HG03097 (cell line): ENCODE data around the gene IFFO2.

Experiments
- ATAC-seq: cut with Tn5 transposase; IDR thresholded peaks from one replicate; pipeline ENCODE4 v1.9.1; 2021; ENCODE audit not compliant: unreplicated experiment, low FRiP score

The IFFO2 gene

DNA sequence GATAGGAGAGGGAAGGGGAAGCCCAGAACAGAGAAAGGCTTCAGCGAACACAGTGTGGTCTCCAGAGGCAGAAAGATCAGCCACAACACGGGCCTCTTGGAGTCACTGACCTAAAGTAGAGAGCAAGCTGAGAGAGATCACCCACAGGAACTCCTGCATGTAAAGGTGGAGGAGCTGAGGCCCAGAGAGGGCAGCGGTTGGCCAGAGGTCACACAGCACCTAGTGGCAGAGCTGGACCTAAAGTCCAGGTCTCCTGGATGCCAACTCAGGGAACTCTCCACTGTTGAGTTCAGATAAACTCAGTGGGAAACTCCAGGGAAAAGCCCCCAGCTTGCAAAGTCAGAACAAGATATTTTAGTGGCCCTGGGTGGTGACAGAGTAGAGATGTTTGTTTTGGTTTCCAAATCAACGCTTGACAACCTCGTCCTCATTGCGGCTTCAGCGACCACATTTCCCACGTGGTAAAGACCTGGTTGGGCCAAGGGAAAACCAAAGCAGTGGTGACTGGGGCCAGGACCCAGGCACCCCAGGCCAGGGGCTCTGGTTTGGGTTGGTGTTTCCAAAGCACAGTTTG is 4.6 kb downstream of the IFFO2 start:
- ATAC-seq: peak; percentile 30

GRCh38 chr1:18951416-18951815 is 5.1 kb downstream of the IFFO2 start:
- no peak for ATAC-seq

GRCh38 chr1:18950401-18951026 is 6.0 kb downstream of the IFFO2 start:
- no peak for ATAC-seq

DNA sequence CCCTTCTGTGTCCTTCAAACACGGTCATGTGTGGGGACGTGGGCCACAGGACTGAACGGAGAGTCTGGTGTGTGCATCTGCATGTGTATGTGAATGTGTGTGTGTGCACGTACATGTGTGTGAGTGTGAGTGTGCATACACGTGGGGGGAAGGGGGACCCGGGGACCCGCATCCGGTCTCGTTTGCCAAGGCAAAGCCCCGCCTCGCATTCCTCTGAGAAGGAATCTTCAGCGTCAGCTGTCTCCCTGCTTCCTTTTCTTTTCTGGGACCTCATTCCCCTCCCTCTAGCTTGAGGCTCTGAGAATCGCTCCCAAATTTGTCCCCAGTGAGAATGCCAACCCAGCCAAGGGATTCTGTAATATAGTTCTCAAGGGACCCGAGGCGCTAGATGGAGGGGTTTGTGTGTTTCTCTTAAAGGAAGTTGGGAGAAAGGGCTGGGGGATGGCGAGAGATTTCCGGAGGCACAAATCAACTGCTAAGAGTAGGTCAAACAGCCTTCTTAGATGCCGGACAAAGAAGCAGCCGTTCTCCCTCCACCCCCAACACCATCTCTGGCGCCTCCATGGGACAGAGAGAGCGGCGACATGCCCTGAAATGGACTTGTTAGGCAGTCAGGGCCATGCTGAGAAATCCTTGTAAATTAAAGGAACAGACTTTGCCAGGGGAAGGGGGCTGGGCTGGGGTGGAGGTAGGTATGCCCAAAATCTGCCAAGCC is 6.6 kb downstream of the IFFO2 start:
- no peak for ATAC-seq

- no peak for ATAC-seq
Measured at GRCh38 chr1:18948913-18949685, 7.4 kb downstream of the IFFO2 start.

- ATAC-seq: no peak
Measured at GRCh38 chr1:18948048-18948912, 8.2 kb downstream of the IFFO2 start.

DNA sequence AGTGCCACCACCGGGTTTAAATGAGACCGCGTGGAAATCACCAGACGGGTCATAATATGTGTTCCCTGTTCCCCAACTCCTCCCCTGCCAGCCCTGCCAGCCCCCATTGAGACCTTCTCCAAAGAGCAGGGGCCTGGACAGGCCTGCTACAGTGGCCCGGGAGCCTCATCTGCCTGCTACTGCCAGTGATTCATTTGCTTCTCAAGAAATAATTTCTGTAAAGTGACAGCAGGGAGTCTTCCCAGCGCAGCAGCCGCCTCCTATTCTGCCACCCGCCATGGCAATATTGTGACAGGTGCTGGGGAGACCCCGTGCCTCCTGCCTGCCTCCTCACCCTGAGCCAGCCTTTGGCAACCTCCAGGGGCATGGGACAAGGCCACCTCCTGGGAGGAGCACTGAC is 8.9 kb downstream of the IFFO2 start:
- no peak for ATAC-seq

GRCh38 chr1:18946550-18947381 is 9.7 kb downstream of the IFFO2 start:
- no peak for ATAC-seq

- no peak for ATAC-seq
Measured at GRCh38 chr1:18945401-18945849, 11.1 kb downstream of the IFFO2 start.

DNA sequence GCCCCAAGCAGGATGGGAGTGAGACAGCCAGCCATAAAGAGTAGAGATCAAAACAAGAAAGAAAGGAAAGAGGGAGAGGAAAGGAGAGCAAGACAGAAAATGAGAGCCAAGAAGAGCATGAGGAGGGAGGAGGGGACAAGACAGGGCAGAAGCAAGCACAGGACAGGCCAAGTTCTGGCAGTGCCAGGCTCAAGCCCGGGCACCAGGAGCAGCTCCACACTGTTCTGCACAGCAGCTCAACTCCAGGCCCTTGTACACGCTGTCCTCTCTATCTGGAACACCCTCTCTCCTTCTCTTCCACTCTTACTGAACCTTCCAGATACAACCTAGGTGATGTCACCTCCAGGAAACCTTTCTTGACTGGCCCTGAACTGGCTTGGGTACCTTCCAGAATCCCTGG is 11.7 kb downstream of the IFFO2 start:
- ATAC-seq: no peak

DNA sequence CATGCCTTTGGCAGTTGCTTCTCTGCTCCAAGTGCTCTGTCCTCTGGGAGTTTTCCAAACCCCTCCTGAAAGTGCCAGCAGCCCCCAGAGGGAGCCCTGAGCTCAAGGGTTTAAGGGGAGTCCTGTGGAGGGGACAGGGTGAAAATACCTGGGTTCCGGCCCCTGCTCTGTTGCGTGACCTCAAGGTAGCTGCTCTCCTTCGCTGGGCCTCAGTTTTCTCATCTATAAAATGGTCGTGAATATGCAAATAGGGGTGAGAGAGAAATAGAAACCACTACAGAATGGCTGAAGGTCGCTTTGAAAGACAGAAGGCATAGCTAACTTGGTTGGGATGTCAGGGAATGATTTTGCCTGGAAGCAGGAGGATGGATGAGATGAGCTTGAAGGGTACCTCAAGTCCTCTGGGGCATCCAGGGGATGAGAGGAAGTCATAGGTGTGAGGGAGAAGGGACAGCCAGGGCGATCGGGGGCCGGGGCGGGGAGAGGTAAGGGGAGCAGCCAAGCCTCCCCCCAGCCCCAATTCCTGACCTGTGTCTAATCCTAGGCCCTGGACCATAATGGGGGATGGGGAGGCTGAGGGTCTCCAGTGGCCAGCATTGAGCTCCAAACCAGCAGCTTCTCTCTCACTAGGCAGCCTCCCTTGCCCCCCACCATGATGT is 12.4 kb downstream of the IFFO2 start:
- ATAC-seq: no peak

- no peak for ATAC-seq
Measured at GRCh38 chr1:18943162-18943561, 13.3 kb downstream of the IFFO2 start.

DNA sequence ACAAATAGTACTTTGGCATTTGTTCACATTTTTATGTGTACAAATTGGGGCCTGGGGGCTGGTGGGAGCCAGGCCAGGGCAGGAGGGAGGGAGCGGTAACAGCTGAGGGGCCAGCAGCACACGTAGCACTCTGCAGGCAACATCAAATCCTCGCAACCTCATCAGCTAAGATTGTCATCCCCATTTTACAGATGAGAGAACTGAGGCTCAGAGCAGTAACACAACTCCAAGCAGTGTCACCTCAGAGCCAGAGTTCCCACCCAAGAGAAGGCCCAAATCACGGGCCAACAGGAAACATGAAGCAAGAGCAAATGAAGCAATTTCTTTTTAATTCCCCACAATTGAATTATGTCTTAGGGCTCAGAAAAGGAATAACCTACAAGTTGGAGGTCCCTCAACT is 14.1 kb downstream of the IFFO2 start:
- ATAC-seq: no peak

GRCh38 chr1:18941221-18942141 is 15.0 kb downstream of the IFFO2 start:
- ATAC-seq: no peak

GRCh38 chr1:18940303-18941020 is 16.0 kb downstream of the IFFO2 start:
- no peak for ATAC-seq

DNA sequence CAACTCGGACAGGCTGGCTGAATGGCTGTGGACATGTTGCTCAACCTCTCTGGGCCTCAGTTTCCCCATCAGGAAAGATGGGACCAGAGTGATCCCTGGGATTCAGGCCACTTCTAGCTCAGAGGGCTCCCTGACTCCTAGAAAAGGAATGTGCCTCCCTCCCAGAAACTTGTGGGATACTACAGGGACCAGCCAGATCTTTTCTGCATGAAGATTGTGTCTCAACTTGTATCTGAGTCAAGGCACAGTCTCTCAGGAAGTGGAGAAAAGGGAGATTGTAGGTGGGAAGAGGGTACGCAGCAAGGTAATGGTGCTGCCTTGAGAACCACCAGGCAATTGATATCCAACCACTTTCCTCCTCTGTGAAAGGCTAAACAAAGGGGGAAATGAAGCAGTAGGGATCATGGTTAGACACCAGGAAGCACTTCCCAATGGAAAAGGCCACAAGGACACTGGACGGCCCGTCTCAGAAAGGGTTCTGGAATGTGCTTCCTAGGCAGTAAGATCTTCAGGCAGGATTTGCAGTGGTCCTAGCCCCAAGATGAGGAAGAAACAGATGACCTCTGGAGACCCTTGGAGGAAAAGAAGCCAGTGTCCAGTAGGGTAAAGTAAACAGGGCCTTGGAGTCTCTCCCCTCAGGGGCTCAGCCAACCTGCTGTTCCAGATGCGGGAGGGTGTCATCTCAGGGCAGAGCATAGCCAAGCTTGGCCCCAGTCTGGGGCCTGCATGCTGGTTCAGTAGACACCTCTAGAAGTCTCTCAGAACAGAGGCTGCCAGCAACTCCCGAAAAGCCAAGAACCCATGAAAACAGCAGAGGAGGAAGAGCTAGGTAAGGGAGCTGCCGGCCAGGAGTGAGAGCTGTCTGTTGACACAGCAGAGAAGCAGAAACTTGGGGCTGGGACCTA is 16.8 kb downstream of the IFFO2 start:
- ATAC-seq: no peak
